Heart left ventricle (tissue), 16 donors: ENCODE results near the gene ATXN7L1. TPM values are rescaled to one million over a fixed set of nuclear protein-coding genes. Genes with fewer than 3 reads are reported as not detected.

ENCODE experiments used
- ATAC-seq, 4 donors: fragments of 200-7000 bp; cut with Tn5 transposase; one replicate each; pipeline ENCODE4 v1.9.1; 2020 to 2022; ENCODE audit warnings: moderate library complexity in 4 of 4, mild to moderate bottlenecking in 3 of 4, moderate number of reproducible peaks in 1 of 4
- DNase-seq, 5 donors: peaks; one replicate each; pipeline ENCODE4 v3.0.0-alpha.2; 2020
- H3K27ac ChIP-seq, 12 donors: fragments of 200-600 bp; sonication (generic) in 4 of 12; one replicate each; pipeline versions ENCODE4 v1.5.0 to v1.8.0; 2016 to 2022; ENCODE audit warnings: mild to moderate bottlenecking in 2 of 12
- H3K27me3 ChIP-seq, 9 donors: fragments of 200-600 bp; sonication (generic) in 2 of 9; one replicate each; pipeline versions ENCODE4 v1.5.1 to v1.8.0; 2016 to 2022; ENCODE audit warnings: mild to moderate bottlenecking in 3 of 9
- H3K36me3 ChIP-seq, 9 donors: fragments of 200-600 bp; sonication (generic) in 2 of 9; one replicate each; pipeline versions ENCODE4 v1.5.0 to v1.8.0; 2018 to 2022; ENCODE audit warnings: mild to moderate bottlenecking in 2 of 9
- H3K4me1 ChIP-seq, 12 donors: fragments of 200-600 bp; sonication (generic) in 4 of 12; one replicate each; pipeline versions ENCODE4 v1.5.0 to v1.8.0; 2016 to 2022; ENCODE audit warnings: mild to moderate bottlenecking in 3 of 12
- H3K4me3 ChIP-seq, 12 donors: fragments of 200-600 bp; sonication (generic) in 4 of 12; one replicate each; pipeline versions ENCODE4 v1.5.0 to v1.8.0; 2017 to 2022; ENCODE audit warnings: mild to moderate bottlenecking in 9 of 12, moderate library complexity in 4 of 12
- H3K9me3 ChIP-seq, 12 donors: fragments of 200-600 bp; sonication (generic) in 4 of 12; one replicate each; pipeline versions ENCODE4 v1.5.0 to v1.8.0; 2016 to 2022; ENCODE audit warnings: mild to moderate bottlenecking in 1 of 12
- POLR2A ChIP-seq, 2 donors: fragments of 450-650 bp; IDR thresholded peaks; one replicate each; pipeline ENCODE4 v1.6.1; 2017; ENCODE audit warnings: antibody characterized with exemption in 2 of 2, mild to moderate bottlenecking in 2 of 2, moderate library complexity in 2 of 2
- WGBS, 4 donors: extraction: QIAGEN DNeasy Blood & Tissue Kit in 2 of 4; methylation state at CpG; one replicate each; pipeline versions ENCODE4 v1.1.5 to v1.1.7; 2013 to 2018; 5-methylcytosine and 5-hydroxymethylcytosine counted together
- intact Hi-C, 10 donors: fragments of 100-400 bp; cut with DNase I; formaldehyde crosslinking; loops; one replicate each; pipeline versions ENCODE4 v1.11.1 to v1.14.2; 2022
- polyA plus RNA-seq, 2 donors: library from polyadenylated mRNA; stranded (reverse); fragments of 200-250 nt; gene quantifications; one replicate each; pipeline ENCODE4 v1.2.3, GENCODE V29; 2013
- total RNA-seq, 9 donors: library from RNA; depleted of rRNA in 2 of 9; stranded (reverse); fragments of >200 nt in 2 of 9; fragmentation: NEBNext Ultra II Directional in 3 of 9; extraction: Animal tissue kit (Norgen Biotek cat#: 25700) in 3 of 9; gene quantifications; one replicate each; pipeline versions ENCODE4 v1.1.0 to v1.2.4, GENCODE V29; 2016 to 2023
- TF ChIP-seq, protein P1 (sequence below), 12 donors: fragments of 200-600 bp; sonication (generic) in 4 of 12; IDR thresholded peaks; one replicate each; pipeline versions ENCODE4 v1.5.0 to v1.8.0; 2018 to 2022; ENCODE audit warnings: antibody characterized with exemption in 12 of 12, mild to moderate bottlenecking in 5 of 12
- donor health status: ischemic (EF 13 %, LVEDD 7.1; RV severe dilation, severe dysfunction).
- donor health status: healthy with polysubstance abuse.
- donor health status: DM: no; HTN: yes; CAD: no.
- donor health status: DM: no; HTN: no; CAD: no.
- donor health status: ischemic (EF 25% LVEDD 6.9; RV normal size, moderate dysfunction).
- donor health status: ischemic (EF 25% LVEDD 5.7; RV mildly dilated, moderate dysfunction).
- donor health status: healthy.
- donor health status: DM: yes; HTN: yes; CAD: no.
- donor health status: ischemic (EF 35%, LVEDD 5.7; RV mildly dilated, moderate dysfunction).
- donor health status: nonischemic (EF 11% LVEDD 7.7; RV severe dilation, severe dysfunction).
- donor health status: DM: yes; HTN: yes; CAD: no.
- donor health status: PGD.
- donor health status: ischemic (EF 29% LVEDD 5.4; RV normal size, mild dysfunction).
- donor health status: nonischemic (EF 23%, LVEDD 6.1; RV moderate dilation, normal function).

Gene ATXN7L1
- total and polyA plus RNA-seq, 11 donors, result 2.0 to 10.6 (median 3.6) TPM

DNA sequence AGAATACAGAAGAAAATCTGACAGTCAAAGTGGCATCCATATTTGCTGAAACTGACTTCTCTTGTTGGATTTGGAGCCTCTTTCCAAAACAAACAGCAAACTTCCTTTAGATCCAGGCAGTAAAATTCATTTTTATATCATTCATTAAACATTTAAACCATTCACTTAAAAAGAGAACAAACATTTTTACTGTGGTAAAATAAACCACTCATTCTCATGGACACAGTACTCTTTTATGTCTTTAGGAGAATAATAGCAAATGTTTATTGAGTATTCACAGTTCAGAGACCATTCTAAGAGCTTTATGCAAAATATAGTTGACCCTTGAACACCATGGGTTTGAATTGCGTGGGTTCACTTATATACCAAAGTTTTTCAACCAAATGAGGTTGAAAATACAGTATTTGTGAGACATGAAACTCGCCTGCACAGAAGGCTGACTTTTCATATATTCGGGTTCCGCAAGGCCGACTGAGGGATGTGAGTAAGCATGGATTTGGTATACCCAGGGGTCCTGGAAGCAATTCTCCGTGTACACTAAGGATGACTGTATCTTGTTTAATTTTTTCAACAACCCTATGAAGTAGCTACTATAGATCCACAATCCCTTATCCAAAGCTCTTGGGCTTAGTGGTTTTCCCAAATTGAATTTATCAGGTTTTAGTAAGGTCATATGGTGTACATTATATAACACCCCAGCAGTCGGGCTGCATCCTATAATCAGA is 49.1 kb downstream of the ATXN7L1 start:
- Histone ChIP-seq H3K27ac (no peak overlapping the region), H3K27me3 (no peaks in the 10 kb centered on the region), H3K4me1 (peaks cover 0 to 32% (median 9%) of the 10 kb centered on the region in 12 donors), H3K36me3 (no peaks in the 10 kb centered on the region), H3K4me3 (no peak overlapping the region), H3K9me3 (no peaks in the 10 kb centered on the region)
- no peak for TF ChIP-seq POLR2A (IDR thresholded peaks at IDR 0.05)
- TF ChIP-seq, protein P1, sequence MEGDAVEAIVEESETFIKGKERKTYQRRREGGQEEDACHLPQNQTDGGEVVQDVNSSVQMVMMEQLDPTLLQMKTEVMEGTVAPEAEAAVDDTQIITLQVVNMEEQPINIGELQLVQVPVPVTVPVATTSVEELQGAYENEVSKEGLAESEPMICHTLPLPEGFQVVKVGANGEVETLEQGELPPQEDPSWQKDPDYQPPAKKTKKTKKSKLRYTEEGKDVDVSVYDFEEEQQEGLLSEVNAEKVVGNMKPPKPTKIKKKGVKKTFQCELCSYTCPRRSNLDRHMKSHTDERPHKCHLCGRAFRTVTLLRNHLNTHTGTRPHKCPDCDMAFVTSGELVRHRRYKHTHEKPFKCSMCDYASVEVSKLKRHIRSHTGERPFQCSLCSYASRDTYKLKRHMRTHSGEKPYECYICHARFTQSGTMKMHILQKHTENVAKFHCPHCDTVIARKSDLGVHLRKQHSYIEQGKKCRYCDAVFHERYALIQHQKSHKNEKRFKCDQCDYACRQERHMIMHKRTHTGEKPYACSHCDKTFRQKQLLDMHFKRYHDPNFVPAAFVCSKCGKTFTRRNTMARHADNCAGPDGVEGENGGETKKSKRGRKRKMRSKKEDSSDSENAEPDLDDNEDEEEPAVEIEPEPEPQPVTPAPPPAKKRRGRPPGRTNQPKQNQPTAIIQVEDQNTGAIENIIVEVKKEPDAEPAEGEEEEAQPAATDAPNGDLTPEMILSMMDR (IDR thresholded peaks at IDR 0.05), result no peak
- no peak for ATAC-seq
- DNase-seq, result no peak
- 94 to 98% (median 96%) methylated on average over 7 of the region's 7 CpGs for WGBS, 4 donors
- intact Hi-C loops, result loop anchor here in 1 of 10 donors (10.0 kb wide), 1 partner anchor 53 kb away; no protein-coding TSS in a partner anchor

DNA sequence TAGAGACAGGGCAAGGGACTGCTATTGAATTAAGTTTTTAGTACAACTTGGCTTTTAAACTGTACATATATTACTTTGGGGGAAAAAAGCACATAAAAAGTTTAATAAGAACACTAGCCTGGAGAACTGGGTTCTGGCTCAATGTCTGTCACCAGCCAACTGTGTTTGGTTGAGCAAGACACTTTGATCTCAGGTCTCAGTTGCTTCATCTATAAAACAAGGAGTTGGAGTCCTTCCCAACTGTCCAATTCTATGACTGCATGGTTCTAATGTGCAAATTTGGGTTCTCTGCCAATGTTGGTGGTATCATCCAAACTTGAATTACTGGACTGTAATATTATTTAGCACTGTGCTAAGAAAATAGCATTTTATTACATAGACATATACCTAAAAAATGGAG is 50.3 kb downstream of the ATXN7L1 start:
- no peak overlapping the region for H3K4me3 ChIP-seq
- TF ChIP-seq POLR2A (IDR thresholded peaks at IDR 0.05), result no peak
- TF ChIP-seq, protein P1 (IDR thresholded peaks at IDR 0.05), result no peak
- H3K9me3 ChIP-seq, result no peaks in the 10 kb centered on the region
- intact Hi-C loops, result loop anchor here in 1 of 10 donors (10.0 kb wide), 1 partner anchor 51 kb away; no protein-coding TSS in a partner anchor
- ATAC-seq (no peak), DNase-seq (no peak)
- peaks cover 0 to 24% (median 6%) of the 10 kb centered on the region in 12 donors for H3K4me1 ChIP-seq
- H3K36me3 ChIP-seq, result no peaks in the 10 kb centered on the region
- H3K27ac ChIP-seq, result no peak overlapping the region
- H3K27me3 ChIP-seq, result no peaks in the 10 kb centered on the region

DNA sequence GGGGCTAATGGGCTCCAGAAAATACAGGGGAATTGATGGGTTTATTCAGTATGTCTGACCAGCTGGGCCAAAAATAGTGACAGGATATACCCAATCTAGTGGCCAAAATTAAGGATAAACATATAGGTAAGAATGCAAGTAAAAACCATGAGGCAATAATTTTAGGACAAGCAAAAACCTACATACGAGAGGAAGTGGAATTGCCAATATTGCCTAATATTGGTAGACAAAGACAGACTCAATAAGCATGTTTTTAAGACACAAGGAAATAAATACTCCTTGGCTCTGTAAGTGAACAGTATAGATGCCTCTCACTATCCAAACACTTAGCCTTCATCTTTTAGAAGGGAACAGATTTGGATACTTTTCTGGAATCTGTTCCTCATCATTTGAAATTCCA is 51.0 kb downstream of the ATXN7L1 start:
- intact Hi-C loops, result loop anchor here in 1 of 10 donors (10.0 kb wide), 1 partner anchor 51 kb away; no protein-coding TSS in a partner anchor
- DNase-seq (no peak), ATAC-seq (no peak)
- no peaks in the 10 kb centered on the region for H3K36me3 ChIP-seq
- WGBS, 4 donors, result 89 to 98% (median 96%) methylated on average over 1 of the region's 1 CpG
- TF ChIP-seq POLR2A (IDR thresholded peaks at IDR 0.05), result no peak
- TF ChIP-seq, protein P1 (IDR thresholded peaks at IDR 0.05), result no peak
- no peaks in the 10 kb centered on the region for H3K9me3 ChIP-seq
- H3K27ac ChIP-seq, result no peak overlapping the region
- H3K27me3 ChIP-seq, result no peaks in the 10 kb centered on the region
- H3K4me3 ChIP-seq, result no peak overlapping the region
- H3K4me1 ChIP-seq, result peaks cover 0 to 17% (median under 1%) of the 10 kb centered on the region in 12 donors

DNA sequence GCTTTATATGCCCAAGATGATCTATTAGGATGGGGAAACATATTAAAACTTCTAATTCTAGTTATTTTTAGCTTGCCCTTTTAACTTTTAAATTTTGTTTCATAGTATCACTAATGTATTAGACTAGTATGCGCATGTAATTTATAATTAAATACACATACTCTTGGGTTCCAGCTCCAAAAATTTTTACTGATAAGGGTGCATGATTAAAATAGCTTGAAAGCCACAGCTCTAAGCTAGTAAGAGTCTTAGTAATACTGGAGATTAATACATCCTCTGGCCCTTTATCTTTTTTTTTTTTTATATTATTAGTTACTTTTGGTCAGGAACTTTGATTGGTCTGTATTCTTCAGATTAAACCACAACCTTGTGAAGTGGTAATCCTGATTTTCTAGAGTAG is 53.6 kb downstream of the ATXN7L1 start:
- ATAC-seq (no peak), DNase-seq (no peak)
- Histone ChIP-seq H3K27ac (no peak overlapping the region), H3K9me3 (no peaks in the 10 kb centered on the region), H3K27me3 (no peaks in the 10 kb centered on the region), H3K36me3 (no peaks in the 10 kb centered on the region), H3K4me3 (no peak overlapping the region), H3K4me1 (peaks cover 0 to 13% (median 0%) of the 10 kb centered on the region in 12 donors)
- 48 to 61% (median 55%) methylated on average over 1 of the region's 1 CpG for WGBS, 4 donors
- intact Hi-C loops, result loop anchor here in 1 of 10 donors (10.0 kb wide), 1 partner anchor 48 kb away; no protein-coding TSS in a partner anchor
- no peak for TF ChIP-seq POLR2A (IDR thresholded peaks at IDR 0.05)
- TF ChIP-seq, protein P1 (IDR thresholded peaks at IDR 0.05), result no peak
